IMR-90 (cell line): Measurements from ENCODE around the gene ZNF408. TPM values are rescaled to one million over a fixed set of nuclear protein-coding genes. Genes with fewer than 3 reads are reported as not detected.

Source experiments
- ATAC-seq: fragments of 200-7000 bp; cut with Tn5 transposase; 2 replicates; pipeline ENCODE4 v1.9.1; 2020; ENCODE audit warnings: low read depth, mild to moderate bottlenecking, moderate library complexity
- BruUV-seq: library from RNA; stranded (reverse); fragments of 400-500 nt; replicated peaks from 2 replicates; lab custom pipeline; 2021; lab: Mats Ljungman, UMichigan
- CTCF ChIA-PET: fragments of 300-600 bp; formaldehyde crosslinking; extraction: SDS; loops from one replicate; lab custom pipeline; 2021; ENCODE audit warnings: antibody characterized with exemption; lab: Yijun Ruan, JAX
- POLR2A ChIA-PET: fragments of 300-600 bp; sonication (Branson Sonifier 250); formaldehyde crosslinking; loops from one replicate; lab custom pipeline; 2022; ENCODE audit warnings: antibody characterized with exemption; ENCODE audit not compliant: unreplicated experiment; lab: Charles Lee
- DNase-seq: peaks from one replicate; pipeline ENCODE4 v3.0.0; 2013
- H2AFZ ChIP-seq: replicated peaks from 2 replicates; pipeline ENCODE3; 2013; ENCODE audit warnings: low read length, mild to moderate bottlenecking; ENCODE audit not compliant: poor library complexity
- H2AK5ac ChIP-seq: 2 replicates; pipeline ENCODE4 v1.6.1; 2013; ENCODE audit warnings: low read depth, low read length, inconsistent platforms
- H2AK9ac ChIP-seq: replicated peaks from 2 replicates; pipeline ENCODE3; 2013; ENCODE audit warnings: mild to moderate bottlenecking, low read depth, low read length, moderate library complexity; ENCODE audit not compliant: poor library complexity
- H2BK120ac ChIP-seq: 2 replicates; pipeline ENCODE4 v1.6.1; 2013; ENCODE audit warnings: low read depth, low read length, inconsistent platforms
- H2BK15ac ChIP-seq: 3 replicates; pipeline ENCODE4 v1.6.1; 2013; ENCODE audit warnings: low read depth, low read length, inconsistent platforms
- H2BK20ac ChIP-seq: 2 replicates; pipeline ENCODE4 v1.6.1; 2013; ENCODE audit warnings: low read depth, mild to moderate bottlenecking, inconsistent platforms, low read length, moderate library complexity
- H2BK5ac ChIP-seq: 2 replicates; pipeline ENCODE4 v1.6.1; 2013; ENCODE audit warnings: mild to moderate bottlenecking, low read depth, low read length, inconsistent platforms; ENCODE audit not compliant: poor library complexity, severe bottlenecking
- H3K14ac ChIP-seq: replicated peaks from 2 replicates; pipeline ENCODE4 v1.6.1; 2013; ENCODE audit warnings: low read depth, low read length, inconsistent platforms
- H3K18ac ChIP-seq: 2 replicates; pipeline ENCODE4 v1.6.1; 2013; ENCODE audit warnings: low read depth, low read length, control low read depth
- H3K23ac ChIP-seq: 2 replicates; pipeline ENCODE4 v1.6.1; 2013; ENCODE audit warnings: low read depth, low read length, inconsistent platforms
- H3K27ac ChIP-seq: 2 replicates; pipeline ENCODE4 v1.5.1; 2013; ENCODE audit warnings: mild to moderate bottlenecking, control low read depth, low read length; ENCODE audit not compliant: insufficient read depth
- H3K27me3 ChIP-seq: 2 replicates; pipeline ENCODE4 v1.6.1; 2013; ENCODE audit warnings: low read length; ENCODE audit not compliant: control insufficient read depth, insufficient read depth
- H3K36me3 ChIP-seq: 2 replicates; pipeline ENCODE4 v1.6.1; 2013; ENCODE audit warnings: low read length, mixed read lengths; ENCODE audit not compliant: control insufficient read depth, insufficient read depth
- H3K4ac ChIP-seq: 2 replicates; pipeline ENCODE4 v1.6.1; 2013; ENCODE audit warnings: low read depth, low read length, inconsistent platforms
- H3K4me1 ChIP-seq: 2 replicates; pipeline ENCODE4 v1.6.1; 2013; ENCODE audit warnings: low read length, mixed read lengths; ENCODE audit not compliant: control insufficient read depth, insufficient read depth
- H3K4me2 ChIP-seq: 2 replicates; pipeline ENCODE4 v1.6.1; 2013; ENCODE audit warnings: low read depth, mild to moderate bottlenecking, control low read depth, low read length, moderate library complexity
- H3K4me3 ChIP-seq: 2 replicates; pipeline ENCODE4 v1.5.1; 2013; ENCODE audit warnings: low read depth, mild to moderate bottlenecking, control low read depth, low read length, moderate library complexity; ENCODE audit not compliant: insufficient read depth
- H3K56ac ChIP-seq: 2 replicates; pipeline ENCODE4 v1.6.1; 2013; ENCODE audit warnings: low read length, inconsistent platforms; ENCODE audit not compliant: insufficient read depth; ENCODE audit errors: extremely low read depth
- H3K79me1 ChIP-seq, 2 experiments: 2 replicates each; pipeline ENCODE4 v1.6.1; 2013; ENCODE audit warnings: low read length in 2 of 2, inconsistent platforms in 1 of 2, low read depth in 1 of 2
- H3K9ac ChIP-seq: 2 replicates; pipeline ENCODE4 v1.6.1; 2013; ENCODE audit warnings: low read depth, low read length, control low read depth
- H3K9me1 ChIP-seq: 2 replicates; pipeline ENCODE4 v1.6.1; 2013; ENCODE audit warnings: low read length, inconsistent platforms; ENCODE audit not compliant: insufficient read depth
- H3K9me3 ChIP-seq: 2 replicates; pipeline ENCODE4 v1.6.1; 2013; ENCODE audit warnings: low read length; ENCODE audit not compliant: control insufficient read depth, insufficient read depth
- H4K20me1 ChIP-seq: 2 replicates; pipeline ENCODE4 v1.6.1; 2013; ENCODE audit warnings: low read length, inconsistent platforms; ENCODE audit not compliant: insufficient read depth
- H4K5ac ChIP-seq: 2 replicates; pipeline ENCODE4 v1.6.1; 2013; ENCODE audit warnings: mild to moderate bottlenecking, low read depth, low read length, control low read depth
- H4K8ac ChIP-seq, 2 experiments: 2 replicates each; pipeline ENCODE4 v1.6.1; 2013; ENCODE audit warnings: low read depth in 2 of 2, low read length in 2 of 2, control low read depth in 1 of 2, inconsistent platforms in 1 of 2
- H4K91ac ChIP-seq: 2 replicates; pipeline ENCODE4 v1.6.1; 2013; ENCODE audit warnings: low read depth, low read length, inconsistent platforms; ENCODE audit not compliant: insufficient read depth
- BHLHE40 ChIP-seq: fragments of 150-350 bp; IDR thresholded peaks from 2 replicates; pipeline ENCODE4 v1.6.1; 2016; ENCODE audit warnings: mild to moderate bottlenecking, low read depth, low read length
- CEBPB ChIP-seq: IDR thresholded peaks from 2 replicates; pipeline ENCODE4 v1.6.1; 2012; ENCODE audit warnings: low read depth, low read length, improper control_type of control experiment
- CHD1 ChIP-seq: IDR thresholded peaks from 2 replicates; pipeline ENCODE4 v1.6.1; 2012; ENCODE audit warnings: low read depth, low read length, improper control_type of control experiment
- CTCF ChIP-seq: conservative IDR thresholded peaks from 2 replicates; pipeline ENCODE4 v1.5.1; 2012; ENCODE audit warnings: mild to moderate bottlenecking, low read depth, low read length, improper control_type of control experiment
- ELK1 ChIP-seq: fragments of 150-350 bp; IDR thresholded peaks from 2 replicates; pipeline ENCODE4 v1.6.1; 2016; ENCODE audit warnings: low read depth, mild to moderate bottlenecking, low read length, moderate library complexity, borderline replicate concordance
- FOS ChIP-seq: fragments of 150-350 bp; IDR thresholded peaks from 2 replicates; pipeline ENCODE4 v1.6.1; 2016; ENCODE audit warnings: low read depth, low read length
- MAFK ChIP-seq: IDR thresholded peaks from 2 replicates; pipeline ENCODE4 v1.6.1; 2012; ENCODE audit warnings: low read depth, low read length, improper control_type of control experiment
- MAZ ChIP-seq: IDR thresholded peaks from 2 replicates; pipeline ENCODE4 v1.6.1; 2012; ENCODE audit warnings: low read depth, mild to moderate bottlenecking, low read length, improper control_type of control experiment, moderate library complexity, borderline replicate concordance
- MXI1 ChIP-seq: IDR thresholded peaks from 2 replicates; pipeline ENCODE4 v1.6.1; 2012; ENCODE audit warnings: low read depth, mild to moderate bottlenecking, low read length, moderate library complexity, borderline replicate concordance
- NFE2L2 ChIP-seq: fragments of 150-350 bp; IDR thresholded peaks from 2 replicates; pipeline ENCODE4 v1.6.1; 2016; ENCODE audit warnings: low read depth, mild to moderate bottlenecking, low read length
- POLR2A ChIP-seq: IDR thresholded peaks from 2 replicates; pipeline ENCODE4 v1.6.1; 2012; ENCODE audit warnings: mild to moderate bottlenecking, low read depth, low read length
- RAD21 ChIP-seq: IDR thresholded peaks from 2 replicates; pipeline ENCODE4 v1.6.1; 2012; ENCODE audit warnings: low read length, improper control_type of control experiment
- RCOR1 ChIP-seq: IDR thresholded peaks from 2 replicates; pipeline ENCODE4 v1.6.1; 2012; ENCODE audit warnings: mild to moderate bottlenecking, low read length, improper control_type of control experiment; ENCODE audit not compliant: insufficient replicate concordance
- RFX5 ChIP-seq: IDR thresholded peaks from 2 replicates; pipeline ENCODE4 v1.8.0; 2012; ENCODE audit warnings: low read depth, mild to moderate bottlenecking, low read length, moderate library complexity
- SMC3 ChIP-seq: fragments of 150-350 bp; IDR thresholded peaks from 2 replicates; pipeline ENCODE4 v1.6.1; 2016; ENCODE audit warnings: low read depth, mild to moderate bottlenecking, antibody characterized with exemption, low read length, moderate library complexity
- USF2 ChIP-seq: fragments of 150-350 bp; IDR thresholded peaks from 2 replicates; pipeline ENCODE4 v1.6.1; 2017; ENCODE audit warnings: mild to moderate bottlenecking, antibody characterized with exemption, low read length, low read depth
- WGBS, 2 experiments: methylation state at CpG; one replicate each; pipeline versions ENCODE4 v1.1.5 to v1.1.7; 2013; ENCODE audit warnings: missing lambda C conversion rate in 2 of 2; ENCODE audit not compliant: insufficient read length in 1 of 2; ENCODE audit errors: extremely low coverage in 2 of 2; 5-methylcytosine and 5-hydroxymethylcytosine counted together
- dilution Hi-C: fragments of 300-500 bp; cut with HindIII; formaldehyde crosslinking; loops from one replicate; pipeline ENCODE4 v1.14.3; 2018; ENCODE audit warnings: low sequenced_read_pairs; ENCODE audit not compliant: unreplicated experiment
- in situ Hi-C: fragments of 300-500 bp; cut with MboI; formaldehyde crosslinking; loops from 3 replicates; pipeline ENCODE4 v1.14.3; 2019; ENCODE audit warnings: low sequenced_read_pairs, inconsistent platforms, mixed read lengths
- intact Hi-C: fragments of 100-400 bp; cut with micrococcal nuclease; formaldehyde crosslinking; loops from 2 replicates; pipeline ENCODE4 v1.10.0; 2022
- polyA plus RNA-seq, 3 experiments: library from polyadenylated mRNA; depleted of rRNA; stranded (reverse); fragments of >200 nt; gene quantifications; 2 replicates each; pipeline ENCODE4 v1.2.3, GENCODE V29; 2012; ENCODE audit warnings: low replicate concordance in 1 of 3
- total RNA-seq: library from RNA; depleted of rRNA; stranded (reverse); fragments of >200 nt; gene quantifications from 2 replicates; pipeline ENCODE4 v1.2.3, GENCODE V29; 2012

The ZNF408 gene
- total and polyA plus RNA-seq, 2 of the 4 experiments (the other 2 are of a cell fraction), result 9.5 to 11.1 TPM

- ChIA-PET POLR2A (no interaction called here), CTCF (no interaction called here)
- no peak for ATAC-seq
- Histone ChIP-seq H4K8ac (no peak overlapping the region), H3K79me1 (no peaks in the 10 kb centered on the region), H3K18ac (no peak overlapping the region), H3K27ac (no peak overlapping the region), H3K4me2 (no peak overlapping the region), H4K5ac (no peak overlapping the region), H4K91ac (no peak overlapping the region), H3K4me1 (no peaks in the 10 kb centered on the region), H2AFZ (no peak overlapping the region), H3K4me3 (no peak overlapping the region), H2AK5ac (no peak overlapping the region), H3K9ac (no peak overlapping the region), H2AK9ac (no peak overlapping the region), H3K14ac (no peak overlapping the region), H3K36me3 (no peaks in the 10 kb centered on the region), H2BK5ac (no peak overlapping the region), H3K27me3 (no peaks in the 10 kb centered on the region), H2BK15ac (no peak overlapping the region), H3K56ac (no peak overlapping the region), H3K4ac (no peak overlapping the region), H4K20me1 (no peaks in the 10 kb centered on the region), H3K23ac (no peak overlapping the region), H3K9me3 (no peaks in the 10 kb centered on the region), H2BK120ac (no peak overlapping the region), H2BK20ac (no peak overlapping the region), H3K9me1 (no peaks in the 10 kb centered on the region)
- no peak for DNase-seq
- dilution Hi-C loops (no loop called here), intact Hi-C loops (no loop called here), in situ Hi-C loops (no loop called here)
- BruUV-seq, result no TSS peak
- WGBS, 2 experiments, result no CpG with 5 or more reads among the region's 4 CpGs
- TF ChIP-seq MXI1, result no peak
- no peak for TF ChIP-seq MAFK
- no peak for TF ChIP-seq NFE2L2
- no peak for TF ChIP-seq SMC3
- TF ChIP-seq MAZ, result no peak
- no peak for TF ChIP-seq BHLHE40
- TF ChIP-seq RAD21, result no peak
- TF ChIP-seq POLR2A, result no peak
- TF ChIP-seq RCOR1, result no peak
- no peak for TF ChIP-seq RFX5
- no peak for TF ChIP-seq CHD1
- TF ChIP-seq FOS, result no peak
- no peak for TF ChIP-seq ELK1
- TF ChIP-seq CTCF, result no peak
- no peak for TF ChIP-seq CEBPB
- TF ChIP-seq USF2, result no peak
These were observed 30.7 kb downstream of the ZNF408 start for GRCh38 chr11:46731545-46731944.
